ENCODE data around the gene ADGRA1. TPM values are rescaled to one million over a fixed set of nuclear protein-coding genes. Genes with fewer than 3 reads are reported as not detected.

The ADGRA1 gene
- total RNA-seq, 4 donors from 2014 or later = not detected

DNA sequence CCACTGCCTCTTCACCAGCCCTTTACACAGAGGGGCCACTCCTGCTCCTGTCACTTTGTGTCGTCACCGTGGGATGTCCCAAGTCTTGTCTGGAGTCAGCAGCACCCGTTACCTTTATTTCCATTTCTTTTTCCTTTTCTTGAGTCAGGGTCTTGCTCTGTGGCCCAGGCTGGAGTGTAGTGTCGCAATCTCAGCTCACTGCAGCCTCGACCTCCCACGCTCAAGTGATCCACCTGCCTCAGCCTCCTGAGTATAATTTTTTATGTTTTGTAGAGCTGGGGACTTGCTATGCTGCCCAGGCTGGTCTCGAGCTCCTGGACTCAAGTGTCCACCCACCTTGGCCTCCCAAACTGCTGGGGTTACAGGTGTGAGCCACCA, 28.6 kb upstream of the ADGRA1 start:
- Histone ChIP-seq H3K36me3 (no peaks in the 10 kb centered on the region), H3K27ac (no peak overlapping the region), H3K27me3 (peaks cover 3 to 14% (median 12%) of the 10 kb centered on the region in 3 donors), H3K4me3 (no peak overlapping the region), H3K4me1 (no peaks in the 10 kb centered on the region), H3K9me3 (no peaks in the 10 kb centered on the region)
- ATAC-seq = no peak
- in situ Hi-C loops (cut with MboI; ENCODE audit: low sequenced_read_pairs in 4 of 4) = no loop called here
- intact Hi-C loops (cut with DNase I; ENCODE audit: low total_unique reads) = no loop called here
- no peak for DNase-seq
- TF ChIP-seq, protein P1, sequence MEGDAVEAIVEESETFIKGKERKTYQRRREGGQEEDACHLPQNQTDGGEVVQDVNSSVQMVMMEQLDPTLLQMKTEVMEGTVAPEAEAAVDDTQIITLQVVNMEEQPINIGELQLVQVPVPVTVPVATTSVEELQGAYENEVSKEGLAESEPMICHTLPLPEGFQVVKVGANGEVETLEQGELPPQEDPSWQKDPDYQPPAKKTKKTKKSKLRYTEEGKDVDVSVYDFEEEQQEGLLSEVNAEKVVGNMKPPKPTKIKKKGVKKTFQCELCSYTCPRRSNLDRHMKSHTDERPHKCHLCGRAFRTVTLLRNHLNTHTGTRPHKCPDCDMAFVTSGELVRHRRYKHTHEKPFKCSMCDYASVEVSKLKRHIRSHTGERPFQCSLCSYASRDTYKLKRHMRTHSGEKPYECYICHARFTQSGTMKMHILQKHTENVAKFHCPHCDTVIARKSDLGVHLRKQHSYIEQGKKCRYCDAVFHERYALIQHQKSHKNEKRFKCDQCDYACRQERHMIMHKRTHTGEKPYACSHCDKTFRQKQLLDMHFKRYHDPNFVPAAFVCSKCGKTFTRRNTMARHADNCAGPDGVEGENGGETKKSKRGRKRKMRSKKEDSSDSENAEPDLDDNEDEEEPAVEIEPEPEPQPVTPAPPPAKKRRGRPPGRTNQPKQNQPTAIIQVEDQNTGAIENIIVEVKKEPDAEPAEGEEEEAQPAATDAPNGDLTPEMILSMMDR (IDR thresholded peaks at IDR 0.05 in 4 of 5, conservative IDR thresholded peaks at IDR 0.05 in 1 of 5) = no peak
- no peak for TF ChIP-seq POLR2A (IDR thresholded peaks at IDR 0.05)

- H3K36me3 ChIP-seq = no peaks in the 10 kb centered on the region
- no peak for DNase-seq
- no peak overlapping the region for H3K27ac ChIP-seq
- no peaks in the 10 kb centered on the region for H3K9me3 ChIP-seq
- H3K4me1 ChIP-seq = no peaks in the 10 kb centered on the region
- no peak for ATAC-seq
- no peak for TF ChIP-seq POLR2A (IDR thresholded peaks at IDR 0.05)
- TF ChIP-seq, protein P1 (IDR thresholded peaks at IDR 0.05 in 4 of 5, conservative IDR thresholded peaks at IDR 0.05 in 1 of 5) = no peak
- H3K4me3 ChIP-seq = no peak overlapping the region
- peaks cover 3 to 12% (median 12%) of the 10 kb centered on the region in 3 donors for H3K27me3 ChIP-seq
- intact Hi-C loops (cut with DNase I; ENCODE audit: low total_unique reads) (no loop called here), in situ Hi-C loops (cut with MboI; ENCODE audit: low sequenced_read_pairs in 4 of 4) (no loop called here)
Observed at GRCh38 chr10:133059571-133059970, 28.2 kb upstream of the ADGRA1 start.

DNA sequence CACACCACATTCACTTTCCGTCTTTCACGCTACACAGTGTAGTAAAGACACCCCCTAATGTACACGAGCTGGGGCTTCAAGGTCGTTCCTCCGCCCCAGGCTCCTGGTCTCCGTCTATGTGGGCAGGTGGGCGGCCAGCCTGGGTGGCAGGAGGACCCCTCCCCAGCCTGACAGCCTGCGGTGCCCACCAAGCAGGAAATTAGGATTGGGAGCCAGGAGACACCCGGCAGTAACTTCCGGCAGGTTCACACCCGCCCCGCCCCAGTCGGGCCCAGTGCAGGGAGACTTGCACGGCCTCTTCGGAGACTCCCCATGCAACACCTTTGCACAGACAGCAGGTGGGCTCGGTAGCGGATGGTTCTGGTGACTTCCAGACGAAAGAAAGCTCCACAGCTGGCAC, 27.7 kb upstream of the ADGRA1 start:
- no peak overlapping the region for H3K27ac ChIP-seq
- H3K4me3 ChIP-seq = no peak overlapping the region
- no peaks in the 10 kb centered on the region for H3K36me3 ChIP-seq
- peaks cover 3 to 12% (median 12%) of the 10 kb centered on the region in 3 donors for H3K27me3 ChIP-seq
- no peaks in the 10 kb centered on the region for H3K4me1 ChIP-seq
- no peak for TF ChIP-seq POLR2A (IDR thresholded peaks at IDR 0.05)
- TF ChIP-seq, protein P1 (IDR thresholded peaks at IDR 0.05 in 4 of 5, conservative IDR thresholded peaks at IDR 0.05 in 1 of 5) = no peak
- ATAC-seq = no peak
- DNase-seq = no peak
- in situ Hi-C loops (cut with MboI; ENCODE audit: low sequenced_read_pairs in 4 of 4) (no loop called here), intact Hi-C loops (cut with DNase I; ENCODE audit: low total_unique reads) (no loop called here)
- no peaks in the 10 kb centered on the region for H3K9me3 ChIP-seq

- ATAC-seq = no peak
- Histone ChIP-seq H3K36me3 (no peaks in the 10 kb centered on the region), H3K27ac (no peak overlapping the region), H3K4me3 (no peak overlapping the region), H3K4me1 (no peaks in the 10 kb centered on the region), H3K9me3 (no peaks in the 10 kb centered on the region), H3K27me3 (peaks cover 2 to 12% (median 12%) of the 10 kb centered on the region in 3 donors)
- TF ChIP-seq, protein P1 (IDR thresholded peaks at IDR 0.05 in 4 of 5, conservative IDR thresholded peaks at IDR 0.05 in 1 of 5) = no peak
- TF ChIP-seq POLR2A (IDR thresholded peaks at IDR 0.05) = no peak
- in situ Hi-C loops (cut with MboI; ENCODE audit: low sequenced_read_pairs in 4 of 4) (no loop called here), intact Hi-C loops (cut with DNase I; ENCODE audit: low total_unique reads) (no loop called here)
- no peak for DNase-seq
Observed at GRCh38 chr10:133060466-133060865, 27.3 kb upstream of the ADGRA1 start.

- DNase-seq = no peak
- in situ Hi-C loops (cut with MboI; ENCODE audit: low sequenced_read_pairs in 4 of 4) = no loop called here
- Histone ChIP-seq H3K36me3 (no peaks in the 10 kb centered on the region), H3K9me3 (no peaks in the 10 kb centered on the region), H3K4me3 (no peak overlapping the region), H3K4me1 (no peaks in the 10 kb centered on the region), H3K27ac (no peak overlapping the region), H3K27me3 (peaks cover 0 to 12% (median 8%) of the 10 kb centered on the region in 3 donors)
- intact Hi-C loops (cut with DNase I; ENCODE audit: low total_unique reads) = no loop called here
- no peak for ATAC-seq
- TF ChIP-seq POLR2A (IDR thresholded peaks at IDR 0.05) = no peak
- TF ChIP-seq, protein P1 (IDR thresholded peaks at IDR 0.05 in 4 of 5, conservative IDR thresholded peaks at IDR 0.05 in 1 of 5) = no peak
Observed at GRCh38 chr10:133060881-133061280, 26.8 kb upstream of the ADGRA1 start.

Data from gastrocnemius medialis (tissue), 4 donors.